ENCODE results near the gene RPP21.

The RPP21 gene

DNA sequence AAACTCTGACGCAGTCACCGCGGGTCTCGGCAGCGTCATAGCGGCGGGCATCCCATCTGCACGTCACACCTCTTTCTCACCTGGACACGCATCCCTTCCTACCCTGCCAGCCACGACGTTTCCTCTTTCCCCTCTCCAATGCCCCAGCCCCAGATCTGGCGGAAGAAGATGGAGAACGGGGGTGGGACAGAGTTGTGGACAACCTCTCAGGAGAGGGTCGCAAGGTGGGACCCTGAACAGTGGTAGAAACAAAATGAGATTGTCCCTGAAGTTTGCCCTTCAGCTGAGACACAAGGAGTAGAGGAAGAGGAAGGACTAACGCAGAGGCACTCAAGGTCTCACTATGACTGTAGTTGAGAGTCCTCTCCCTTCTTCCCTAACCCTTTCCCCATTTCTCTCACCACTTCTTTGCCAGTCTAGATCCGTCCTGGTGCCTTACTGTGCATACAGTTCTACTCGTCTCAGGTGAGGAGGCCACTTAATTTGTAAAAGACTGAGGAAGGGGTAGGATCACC lies 17.7 kb upstream of the RPP21 start (continued):
- no peak for TF ChIP-seq ZFP69B (tag by site-specific recombination; IDR thresholded peaks at IDR 0.05)
- TF ChIP-seq ZNF121 (tag by site-specific recombination; IDR thresholded peaks at IDR 0.05), result no peak
- TF ChIP-seq ZNF548 (tag by site-specific recombination; IDR thresholded peaks at IDR 0.05), result no peak
- TF ChIP-seq, protein P1, sequence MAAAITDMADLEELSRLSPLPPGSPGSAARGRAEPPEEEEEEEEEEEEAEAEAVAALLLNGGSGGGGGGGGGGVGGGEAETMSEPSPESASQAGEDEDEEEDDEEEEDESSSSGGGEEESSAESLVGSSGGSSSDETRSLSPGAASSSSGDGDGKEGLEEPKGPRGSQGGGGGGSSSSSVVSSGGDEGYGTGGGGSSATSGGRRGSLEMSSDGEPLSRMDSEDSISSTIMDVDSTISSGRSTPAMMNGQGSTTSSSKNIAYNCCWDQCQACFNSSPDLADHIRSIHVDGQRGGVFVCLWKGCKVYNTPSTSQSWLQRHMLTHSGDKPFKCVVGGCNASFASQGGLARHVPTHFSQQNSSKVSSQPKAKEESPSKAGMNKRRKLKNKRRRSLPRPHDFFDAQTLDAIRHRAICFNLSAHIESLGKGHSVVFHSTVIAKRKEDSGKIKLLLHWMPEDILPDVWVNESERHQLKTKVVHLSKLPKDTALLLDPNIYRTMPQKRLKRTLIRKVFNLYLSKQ (tag by site-specific recombination; IDR thresholded peaks at IDR 0.05; ENCODE audit: borderline replicate concordance), result no peak
- TF ChIP-seq, protein P2, sequence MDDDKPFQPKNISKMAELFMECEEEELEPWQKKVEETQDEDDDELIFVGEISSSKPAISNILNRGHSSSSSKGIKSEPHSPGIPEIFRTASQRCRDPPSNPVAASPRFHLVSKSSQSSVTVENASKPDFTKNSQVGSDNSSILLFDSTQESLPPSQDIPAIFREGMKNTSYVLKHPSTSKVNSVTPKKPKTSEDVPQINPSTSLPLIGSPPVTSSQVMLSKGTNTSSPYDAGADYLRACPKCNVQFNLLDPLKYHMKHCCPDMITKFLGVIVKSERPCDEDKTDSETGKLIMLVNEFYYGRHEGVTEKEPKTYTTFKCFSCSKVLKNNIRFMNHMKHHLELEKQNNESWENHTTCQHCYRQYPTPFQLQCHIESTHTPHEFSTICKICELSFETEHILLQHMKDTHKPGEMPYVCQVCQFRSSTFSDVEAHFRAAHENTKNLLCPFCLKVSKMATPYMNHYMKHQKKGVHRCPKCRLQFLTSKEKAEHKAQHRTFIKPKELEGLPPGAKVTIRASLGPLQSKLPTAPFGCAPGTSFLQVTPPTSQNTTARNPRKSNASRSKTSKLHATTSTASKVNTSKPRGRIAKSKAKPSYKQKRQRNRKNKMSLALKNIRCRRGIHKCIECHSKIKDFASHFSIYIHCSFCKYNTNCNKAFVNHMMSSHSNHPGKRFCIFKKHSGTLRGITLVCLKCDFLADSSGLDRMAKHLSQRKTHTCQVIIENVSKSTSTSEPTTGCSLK (tag by site-specific recombination; IDR thresholded peaks at IDR 0.05), result no peak
- TF ChIP-seq ZNF274 (IDR thresholded peaks at IDR 0.05; ENCODE audit: low read length), result no peak
- TF ChIP-seq ZNF274 (tag by site-specific recombination; IDR thresholded peaks at IDR 0.05; ENCODE audit: borderline replicate concordance), result no peak
- TF ChIP-seq ZNF174 (tag by site-specific recombination; IDR thresholded peaks at IDR 0.05), result no peak
- TF ChIP-seq ZNF624 (tag by site-specific recombination; IDR thresholded peaks at IDR 0.05), result no peak
- TF ChIP-seq ZNF701 (tag by site-specific recombination; IDR thresholded peaks at IDR 0.05), result 0 out of 2 replicates have a peak, but pooled peaks have one; percentile 32
- no peak for TF ChIP-seq GLI2 (tag by site-specific recombination; IDR thresholded peaks at IDR 0.05; ENCODE audit: borderline replicate concordance, low read depth)
- no peak for TF ChIP-seq ZNF777 (tag by site-specific recombination; IDR thresholded peaks at IDR 0.05; ENCODE audit: borderline replicate concordance)
- TF ChIP-seq ZBTB48 (tag by site-specific recombination; IDR thresholded peaks at IDR 0.05), result no peak; the same call in 1 of the 2 replicates
- no peak for TF ChIP-seq ZNF426 (tag by site-specific recombination; IDR thresholded peaks at IDR 0.05)
- no peak for TF ChIP-seq BCL11B (tag by site-specific recombination; IDR thresholded peaks at IDR 0.05; ENCODE audit: low read depth)
- TF ChIP-seq ZNF324 (tag by site-specific recombination; IDR thresholded peaks at IDR 0.05), result no peak
- TF ChIP-seq ZNF544 (tag by site-specific recombination; IDR thresholded peaks at IDR 0.05), result no peak
- TF ChIP-seq, protein P3, sequence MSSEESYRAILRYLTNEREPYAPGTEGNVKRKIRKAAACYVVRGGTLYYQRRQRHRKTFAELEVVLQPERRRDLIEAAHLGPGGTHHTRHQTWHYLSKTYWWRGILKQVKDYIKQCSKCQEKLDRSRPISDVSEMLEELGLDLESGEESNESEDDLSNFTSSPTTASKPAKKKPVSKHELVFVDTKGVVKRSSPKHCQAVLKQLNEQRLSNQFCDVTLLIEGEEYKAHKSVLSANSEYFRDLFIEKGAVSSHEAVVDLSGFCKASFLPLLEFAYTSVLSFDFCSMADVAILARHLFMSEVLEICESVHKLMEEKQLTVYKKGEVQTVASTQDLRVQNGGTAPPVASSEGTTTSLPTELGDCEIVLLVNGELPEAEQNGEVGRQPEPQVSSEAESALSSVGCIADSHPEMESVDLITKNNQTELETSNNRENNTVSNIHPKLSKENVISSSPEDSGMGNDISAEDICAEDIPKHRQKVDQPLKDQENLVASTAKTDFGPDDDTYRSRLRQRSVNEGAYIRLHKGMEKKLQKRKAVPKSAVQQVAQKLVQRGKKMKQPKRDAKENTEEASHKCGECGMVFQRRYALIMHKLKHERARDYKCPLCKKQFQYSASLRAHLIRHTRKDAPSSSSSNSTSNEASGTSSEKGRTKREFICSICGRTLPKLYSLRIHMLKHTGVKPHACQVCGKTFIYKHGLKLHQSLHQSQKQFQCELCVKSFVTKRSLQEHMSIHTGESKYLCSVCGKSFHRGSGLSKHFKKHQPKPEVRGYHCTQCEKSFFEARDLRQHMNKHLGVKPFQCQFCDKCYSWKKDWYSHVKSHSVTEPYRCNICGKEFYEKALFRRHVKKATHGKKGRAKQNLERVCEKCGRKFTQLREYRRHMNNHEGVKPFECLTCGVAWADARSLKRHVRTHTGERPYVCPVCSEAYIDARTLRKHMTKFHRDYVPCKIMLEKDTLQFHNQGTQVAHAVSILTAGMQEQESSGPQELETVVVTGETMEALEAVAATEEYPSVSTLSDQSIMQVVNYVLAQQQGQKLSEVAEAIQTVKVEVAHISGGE (tag by site-specific recombination; conservative IDR thresholded peaks at IDR 0.05; ENCODE audit: low read depth), result no peak
- TF ChIP-seq ZNF223 (tag by site-specific recombination; IDR thresholded peaks at IDR 0.05), result no peak
- no peak for TF ChIP-seq HOXA7 (CRISPR knock-in tag; IDR thresholded peaks at IDR 0.05; ENCODE audit: borderline replicate concordance)
- TF ChIP-seq, protein P4, sequence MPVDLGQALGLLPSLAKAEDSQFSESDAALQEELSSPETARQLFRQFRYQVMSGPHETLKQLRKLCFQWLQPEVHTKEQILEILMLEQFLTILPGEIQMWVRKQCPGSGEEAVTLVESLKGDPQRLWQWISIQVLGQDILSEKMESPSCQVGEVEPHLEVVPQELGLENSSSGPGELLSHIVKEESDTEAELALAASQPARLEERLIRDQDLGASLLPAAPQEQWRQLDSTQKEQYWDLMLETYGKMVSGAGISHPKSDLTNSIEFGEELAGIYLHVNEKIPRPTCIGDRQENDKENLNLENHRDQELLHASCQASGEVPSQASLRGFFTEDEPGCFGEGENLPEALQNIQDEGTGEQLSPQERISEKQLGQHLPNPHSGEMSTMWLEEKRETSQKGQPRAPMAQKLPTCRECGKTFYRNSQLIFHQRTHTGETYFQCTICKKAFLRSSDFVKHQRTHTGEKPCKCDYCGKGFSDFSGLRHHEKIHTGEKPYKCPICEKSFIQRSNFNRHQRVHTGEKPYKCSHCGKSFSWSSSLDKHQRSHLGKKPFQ (tag by site-specific recombination; IDR thresholded peaks at IDR 0.05), result no peak
- TF ChIP-seq ZNF169 (tag by site-specific recombination; IDR thresholded peaks at IDR 0.05), result no peak
- TF ChIP-seq, protein P5, sequence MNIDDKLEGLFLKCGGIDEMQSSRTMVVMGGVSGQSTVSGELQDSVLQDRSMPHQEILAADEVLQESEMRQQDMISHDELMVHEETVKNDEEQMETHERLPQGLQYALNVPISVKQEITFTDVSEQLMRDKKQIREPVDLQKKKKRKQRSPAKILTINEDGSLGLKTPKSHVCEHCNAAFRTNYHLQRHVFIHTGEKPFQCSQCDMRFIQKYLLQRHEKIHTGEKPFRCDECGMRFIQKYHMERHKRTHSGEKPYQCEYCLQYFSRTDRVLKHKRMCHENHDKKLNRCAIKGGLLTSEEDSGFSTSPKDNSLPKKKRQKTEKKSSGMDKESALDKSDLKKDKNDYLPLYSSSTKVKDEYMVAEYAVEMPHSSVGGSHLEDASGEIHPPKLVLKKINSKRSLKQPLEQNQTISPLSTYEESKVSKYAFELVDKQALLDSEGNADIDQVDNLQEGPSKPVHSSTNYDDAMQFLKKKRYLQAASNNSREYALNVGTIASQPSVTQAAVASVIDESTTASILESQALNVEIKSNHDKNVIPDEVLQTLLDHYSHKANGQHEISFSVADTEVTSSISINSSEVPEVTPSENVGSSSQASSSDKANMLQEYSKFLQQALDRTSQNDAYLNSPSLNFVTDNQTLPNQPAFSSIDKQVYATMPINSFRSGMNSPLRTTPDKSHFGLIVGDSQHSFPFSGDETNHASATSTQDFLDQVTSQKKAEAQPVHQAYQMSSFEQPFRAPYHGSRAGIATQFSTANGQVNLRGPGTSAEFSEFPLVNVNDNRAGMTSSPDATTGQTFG (tag by site-specific recombination; IDR thresholded peaks at IDR 0.05; ENCODE audit: borderline replicate concordance), result no peak
- TF ChIP-seq FEZF1 (tag by site-specific recombination; IDR thresholded peaks at IDR 0.05), result no peak
- TF ChIP-seq, protein P6, sequence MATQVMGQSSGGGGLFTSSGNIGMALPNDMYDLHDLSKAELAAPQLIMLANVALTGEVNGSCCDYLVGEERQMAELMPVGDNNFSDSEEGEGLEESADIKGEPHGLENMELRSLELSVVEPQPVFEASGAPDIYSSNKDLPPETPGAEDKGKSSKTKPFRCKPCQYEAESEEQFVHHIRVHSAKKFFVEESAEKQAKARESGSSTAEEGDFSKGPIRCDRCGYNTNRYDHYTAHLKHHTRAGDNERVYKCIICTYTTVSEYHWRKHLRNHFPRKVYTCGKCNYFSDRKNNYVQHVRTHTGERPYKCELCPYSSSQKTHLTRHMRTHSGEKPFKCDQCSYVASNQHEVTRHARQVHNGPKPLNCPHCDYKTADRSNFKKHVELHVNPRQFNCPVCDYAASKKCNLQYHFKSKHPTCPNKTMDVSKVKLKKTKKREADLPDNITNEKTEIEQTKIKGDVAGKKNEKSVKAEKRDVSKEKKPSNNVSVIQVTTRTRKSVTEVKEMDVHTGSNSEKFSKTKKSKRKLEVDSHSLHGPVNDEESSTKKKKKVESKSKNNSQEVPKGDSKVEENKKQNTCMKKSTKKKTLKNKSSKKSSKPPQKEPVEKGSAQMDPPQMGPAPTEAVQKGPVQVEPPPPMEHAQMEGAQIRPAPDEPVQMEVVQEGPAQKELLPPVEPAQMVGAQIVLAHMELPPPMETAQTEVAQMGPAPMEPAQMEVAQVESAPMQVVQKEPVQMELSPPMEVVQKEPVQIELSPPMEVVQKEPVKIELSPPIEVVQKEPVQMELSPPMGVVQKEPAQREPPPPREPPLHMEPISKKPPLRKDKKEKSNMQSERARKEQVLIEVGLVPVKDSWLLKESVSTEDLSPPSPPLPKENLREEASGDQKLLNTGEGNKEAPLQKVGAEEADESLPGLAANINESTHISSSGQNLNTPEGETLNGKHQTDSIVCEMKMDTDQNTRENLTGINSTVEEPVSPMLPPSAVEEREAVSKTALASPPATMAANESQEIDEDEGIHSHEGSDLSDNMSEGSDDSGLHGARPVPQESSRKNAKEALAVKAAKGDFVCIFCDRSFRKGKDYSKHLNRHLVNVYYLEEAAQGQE (tag by site-specific recombination; IDR thresholded peaks at IDR 0.05), result no peak
- no peak for TF ChIP-seq ZNF23 (tag by site-specific recombination; IDR thresholded peaks at IDR 0.05; ENCODE audit: borderline replicate concordance)
